Measurements from ENCODE around the gene FAM163A.
"Not testable (repeated sequence)": the region's sequence is repeated elsewhere in the genome, so short reads cannot be mapped to it uniquely, and the experiment has no call there.

Gene FAM163A

GRCh38 chr1:179794669-179795068 lies 51.6 kb downstream of the FAM163A start:
- DNase-seq, result no peak

DNA sequence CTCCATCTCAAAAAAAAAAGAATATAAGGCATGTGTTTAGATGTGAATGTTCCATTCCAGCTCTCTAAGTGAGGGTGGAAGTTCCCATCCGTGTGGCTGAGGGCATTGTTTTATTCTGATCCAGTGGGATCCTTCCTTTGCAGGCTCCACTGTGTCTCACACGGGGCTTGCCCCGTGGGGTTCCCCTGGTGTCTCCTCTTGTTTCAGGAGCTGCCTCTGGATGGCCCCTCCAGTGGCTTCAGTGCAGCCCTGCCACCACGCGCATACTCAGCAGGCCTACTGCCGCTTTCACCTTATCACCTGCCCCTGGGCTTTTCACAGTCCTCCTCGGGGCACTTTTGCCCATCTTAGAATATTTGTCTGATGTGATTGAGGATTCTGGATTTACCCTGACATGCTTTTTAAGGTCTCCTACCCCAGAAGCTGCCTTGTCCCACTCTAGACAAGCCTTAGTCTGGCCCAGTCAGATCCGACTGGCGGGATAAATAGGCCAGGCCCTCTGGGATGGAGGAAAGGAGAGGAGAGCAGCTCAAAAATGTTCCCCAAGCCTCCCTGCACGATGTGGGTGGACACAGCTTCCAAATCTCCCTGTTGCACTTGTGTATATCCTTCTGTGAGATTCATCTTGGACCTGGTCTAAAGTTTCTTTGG lies 55.2 kb downstream of the FAM163A start:
- DNase-seq, result no peak

DNA sequence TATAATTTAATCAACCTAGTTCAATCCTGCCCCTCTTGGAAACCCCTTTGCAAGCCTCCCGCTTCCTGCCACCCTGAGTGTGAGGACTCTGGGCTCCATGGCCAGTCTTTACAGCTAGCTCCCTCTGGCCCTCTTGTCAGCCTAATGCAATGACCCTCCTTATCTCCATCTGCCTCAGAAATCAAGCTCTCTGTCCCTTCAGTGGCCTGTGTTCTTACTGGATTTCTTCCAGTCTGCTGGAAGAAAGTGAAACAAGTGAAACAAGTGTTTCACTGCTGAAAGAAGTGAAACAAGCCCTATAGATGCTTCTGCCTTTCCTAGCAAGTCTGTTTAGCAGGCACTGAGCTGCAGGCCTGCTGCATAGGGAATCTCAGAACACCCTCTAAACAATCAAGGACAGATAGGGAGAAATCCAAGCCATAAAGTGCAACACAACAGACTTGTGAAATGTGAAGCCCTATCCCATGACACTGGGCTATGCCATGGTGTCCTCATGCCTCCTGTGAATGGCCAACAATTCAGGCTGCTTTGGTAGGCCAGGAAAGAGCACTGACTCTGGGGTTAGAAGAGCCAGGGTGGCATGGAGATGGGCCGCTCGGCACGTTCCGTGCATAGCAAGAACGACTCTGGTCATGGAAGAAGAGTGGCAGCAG lies 55.9 kb downstream of the FAM163A start:
- DNase-seq, result no peak

DNA sequence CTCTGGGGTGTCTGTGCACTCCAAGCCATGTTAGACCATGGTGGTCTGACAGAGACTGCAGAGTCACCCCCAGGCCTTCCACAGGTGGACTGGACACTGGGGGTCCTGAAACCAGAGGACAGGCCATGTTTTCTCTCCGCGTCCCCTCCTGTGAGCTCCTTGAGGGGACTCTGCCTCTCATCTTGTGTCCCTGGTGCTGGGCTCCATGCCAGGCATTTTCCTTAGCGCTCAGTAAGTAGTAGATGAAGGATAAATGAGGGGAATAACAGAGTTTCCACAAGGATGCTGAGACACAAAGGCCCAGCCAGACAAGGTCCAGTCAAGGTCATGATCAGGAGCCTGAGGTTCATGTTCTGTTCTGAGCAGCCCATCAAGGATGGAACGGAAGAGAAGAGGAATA lies 57.4 kb downstream of the FAM163A start:
- DNase-seq, result no peak

DNA sequence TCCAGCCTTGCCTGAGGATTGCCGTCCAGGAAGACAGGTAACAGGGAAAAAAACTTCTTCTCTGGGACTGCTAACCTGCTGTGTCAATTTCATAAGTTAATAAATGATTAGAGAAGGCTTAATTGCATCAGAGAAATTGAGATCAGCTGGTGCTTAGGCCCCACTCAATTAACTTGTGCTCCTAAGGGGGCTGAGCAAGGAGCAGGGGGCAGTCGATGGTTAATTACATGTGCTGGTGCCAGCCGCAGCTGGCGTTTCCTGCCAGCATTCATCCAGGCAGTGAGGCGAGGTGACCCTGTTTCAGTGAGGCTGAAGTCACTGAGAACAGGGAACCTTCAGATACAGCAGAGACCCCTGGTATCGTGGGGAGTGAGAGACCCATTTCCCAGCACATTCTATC lies 60.0 kb downstream of the FAM163A start:
- no peak for DNase-seq

- no peak for DNase-seq
Observed at GRCh38 chr1:179803918-179804317, 60.8 kb downstream of the FAM163A start.

GRCh38 chr1:179804417-179804816 lies 61.3 kb downstream of the FAM163A start:
- DNase-seq, result not testable (repeated sequence)

- DNase-seq, result no peak
Observed at GRCh38 chr1:179805291-179806195, 62.5 kb downstream of the FAM163A start.

GRCh38 chr1:179806333-179806732 lies 63.2 kb downstream of the FAM163A start:
- no peak for DNase-seq

DNA sequence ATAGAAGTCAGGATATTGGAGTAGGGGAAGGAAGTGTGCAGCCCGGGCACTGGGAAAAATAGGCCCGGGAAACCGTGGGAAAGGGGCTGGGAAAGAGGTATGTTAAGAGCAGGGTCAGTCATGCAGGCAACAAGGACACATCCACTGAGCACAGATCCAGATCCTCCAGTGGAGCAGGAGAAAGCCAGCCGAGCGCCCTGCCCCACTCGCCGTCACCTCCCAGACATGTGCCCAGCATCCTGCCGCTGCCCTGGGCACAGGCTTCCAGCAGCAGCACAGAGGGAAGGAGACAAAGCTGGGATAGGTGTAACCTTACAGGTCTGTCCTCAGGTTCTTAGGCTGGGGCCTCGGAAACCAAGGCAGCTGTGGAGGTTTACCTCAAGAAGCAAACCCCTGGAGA lies 64.2 kb downstream of the FAM163A start:
- DNase-seq, result no peak

DNA sequence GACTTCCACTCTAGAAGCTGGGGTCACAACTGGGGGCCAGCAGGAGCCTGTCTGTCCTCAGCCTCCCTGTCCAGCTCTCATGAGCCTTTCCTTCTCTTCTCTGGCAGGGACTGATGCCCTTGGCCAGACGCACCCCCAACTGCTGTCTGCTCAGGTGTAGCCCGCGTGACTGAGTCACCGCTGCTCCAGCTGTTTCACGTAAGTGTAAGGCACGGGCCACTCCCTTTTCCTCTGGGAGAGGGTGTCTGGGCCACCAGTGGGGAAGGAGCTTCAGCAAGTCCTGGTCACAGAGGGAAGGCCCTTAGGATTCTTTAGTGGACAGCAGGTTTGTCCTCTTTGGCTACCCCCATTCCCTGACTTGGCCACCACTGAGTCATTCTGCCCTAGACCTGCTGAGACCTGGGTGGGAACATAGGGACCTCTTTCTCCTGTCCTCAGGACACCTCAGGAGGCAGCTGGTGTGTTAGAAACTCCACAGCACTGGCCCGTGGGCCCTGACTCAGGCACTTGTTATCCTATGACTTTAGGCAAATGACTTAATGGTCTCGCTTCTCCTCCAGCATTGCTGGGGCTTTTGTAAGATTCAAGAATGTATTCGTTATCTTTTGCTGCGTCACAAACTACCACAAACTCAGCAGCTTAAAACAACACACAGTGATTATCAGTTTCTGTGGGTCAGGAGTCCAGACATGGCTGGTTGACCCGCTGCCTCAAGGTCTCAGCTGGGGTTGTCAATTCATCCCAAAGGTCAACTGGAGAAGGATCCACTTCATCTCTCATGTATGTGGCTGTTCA lies 64.8 kb downstream of the FAM163A start:
- no peak for DNase-seq

DNA sequence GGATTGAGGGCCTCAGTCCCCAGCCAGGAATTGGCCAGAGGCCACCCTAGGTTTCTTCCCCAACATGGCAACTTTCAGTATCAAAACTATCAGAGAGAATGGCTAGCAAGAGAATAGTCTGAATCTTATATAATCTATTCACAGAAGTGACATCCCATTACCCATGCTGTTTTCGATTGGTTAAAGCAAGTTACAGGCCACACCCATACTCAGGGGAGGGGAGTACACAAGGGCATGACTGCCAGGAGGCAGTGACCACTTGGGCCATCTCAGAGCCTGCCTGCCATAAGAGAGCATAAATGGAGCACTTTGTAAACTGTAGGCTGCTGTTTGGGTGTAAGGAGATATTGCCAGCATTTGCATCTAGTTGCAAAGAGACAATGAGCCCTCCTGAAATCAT lies 65.4 kb downstream of the FAM163A start:
- no peak for DNase-seq

DNA sequence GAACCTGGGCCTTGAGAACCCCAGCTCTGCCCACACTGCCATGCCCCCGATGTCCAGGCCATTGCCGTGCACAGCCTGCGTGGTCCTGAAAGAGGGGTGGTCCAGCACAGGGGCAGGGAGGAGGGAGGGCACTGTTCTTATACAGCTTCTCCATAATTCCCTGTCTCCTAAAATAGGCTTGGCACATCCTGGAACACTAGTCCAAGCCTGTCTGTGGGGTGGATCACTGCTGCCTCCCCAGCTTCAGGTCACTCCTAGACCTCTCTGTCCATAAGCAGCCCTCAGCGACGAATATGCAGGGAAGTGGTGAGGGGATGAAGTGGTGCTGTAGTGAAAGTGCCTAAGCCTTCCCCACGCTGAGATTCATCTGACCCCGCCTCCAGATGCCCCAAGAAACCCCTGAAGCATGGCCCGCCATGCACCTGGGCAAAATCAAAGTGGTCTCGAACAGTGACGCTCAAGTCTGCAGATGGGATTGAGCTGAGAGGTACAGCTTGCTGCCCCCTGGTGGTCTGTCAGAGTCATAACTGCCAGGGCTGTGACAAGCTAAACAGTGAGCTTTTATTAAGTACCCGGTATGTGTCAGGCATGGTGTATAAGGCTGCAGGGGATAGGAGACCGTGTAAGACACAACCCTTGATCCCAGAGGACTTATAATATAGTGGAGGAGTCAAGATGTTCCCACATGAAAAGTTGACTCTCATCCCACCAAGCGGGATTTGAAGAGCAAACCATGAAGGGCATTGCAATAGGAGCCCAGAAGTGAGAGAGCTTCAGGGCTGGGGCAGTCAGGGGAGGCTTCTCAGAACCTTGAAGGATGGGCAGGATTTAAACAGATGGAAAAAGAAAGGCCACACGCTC lies 66.6 kb downstream of the FAM163A start:
- DNase-seq, result peak; percentile 27 to 53

DNA sequence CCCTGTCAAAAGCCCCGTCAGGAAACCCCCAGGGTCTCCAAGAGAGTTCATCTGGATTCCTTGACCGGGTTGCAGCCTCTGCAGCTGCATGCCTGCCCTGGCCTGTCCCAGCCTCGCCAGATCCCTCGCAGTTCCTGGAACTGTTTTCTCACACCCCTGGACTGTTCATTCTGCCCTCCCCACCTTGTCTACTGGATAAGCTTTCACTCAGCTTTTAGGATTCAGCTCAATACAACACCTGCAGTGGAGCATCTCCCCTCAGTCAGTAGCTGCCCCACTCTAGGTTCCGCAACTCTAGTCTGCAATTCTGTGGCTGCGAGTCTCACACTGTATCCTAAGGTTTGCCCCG lies 67.2 kb downstream of the FAM163A start:
- no peak for DNase-seq

DNA sequence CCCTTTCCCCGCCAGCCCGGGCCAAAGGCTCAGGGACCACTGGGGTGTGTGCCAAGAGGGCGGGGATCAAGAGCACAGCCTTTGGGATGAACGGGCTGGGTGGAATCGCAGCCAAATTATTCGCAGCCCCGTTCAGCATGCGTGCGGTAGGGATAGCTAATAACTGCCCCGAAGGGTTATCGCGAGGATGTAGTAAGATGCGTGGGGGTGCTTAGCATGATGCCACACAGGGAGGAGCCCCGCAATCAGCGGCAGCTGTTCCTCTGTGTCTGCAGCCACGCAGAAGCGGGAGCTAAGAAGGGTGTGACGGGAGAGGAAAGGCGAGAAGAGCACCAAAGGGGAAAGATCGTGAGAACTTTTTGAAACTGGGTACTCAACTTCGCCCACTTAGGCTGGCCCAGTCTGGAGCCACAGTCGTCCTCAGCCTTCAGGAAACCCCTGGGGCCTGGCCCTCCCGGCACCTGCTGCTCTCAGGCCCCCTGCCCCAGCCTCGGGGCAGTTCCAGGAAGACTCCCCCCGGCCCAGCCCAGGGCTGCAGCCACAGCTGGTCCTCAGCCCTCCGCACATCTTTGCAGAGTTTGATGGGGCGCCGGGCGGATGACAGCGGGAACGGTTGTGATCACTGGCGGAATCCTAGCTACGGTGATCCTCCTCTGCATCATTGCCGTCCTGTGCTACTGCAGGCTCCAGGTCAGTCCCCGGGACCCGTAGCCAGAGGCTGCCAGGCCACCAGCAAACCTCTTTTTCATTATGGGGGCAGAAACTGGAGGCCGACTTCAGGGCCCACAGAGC lies 69.6 kb downstream of the FAM163A start:
- no peak for DNase-seq

DNA sequence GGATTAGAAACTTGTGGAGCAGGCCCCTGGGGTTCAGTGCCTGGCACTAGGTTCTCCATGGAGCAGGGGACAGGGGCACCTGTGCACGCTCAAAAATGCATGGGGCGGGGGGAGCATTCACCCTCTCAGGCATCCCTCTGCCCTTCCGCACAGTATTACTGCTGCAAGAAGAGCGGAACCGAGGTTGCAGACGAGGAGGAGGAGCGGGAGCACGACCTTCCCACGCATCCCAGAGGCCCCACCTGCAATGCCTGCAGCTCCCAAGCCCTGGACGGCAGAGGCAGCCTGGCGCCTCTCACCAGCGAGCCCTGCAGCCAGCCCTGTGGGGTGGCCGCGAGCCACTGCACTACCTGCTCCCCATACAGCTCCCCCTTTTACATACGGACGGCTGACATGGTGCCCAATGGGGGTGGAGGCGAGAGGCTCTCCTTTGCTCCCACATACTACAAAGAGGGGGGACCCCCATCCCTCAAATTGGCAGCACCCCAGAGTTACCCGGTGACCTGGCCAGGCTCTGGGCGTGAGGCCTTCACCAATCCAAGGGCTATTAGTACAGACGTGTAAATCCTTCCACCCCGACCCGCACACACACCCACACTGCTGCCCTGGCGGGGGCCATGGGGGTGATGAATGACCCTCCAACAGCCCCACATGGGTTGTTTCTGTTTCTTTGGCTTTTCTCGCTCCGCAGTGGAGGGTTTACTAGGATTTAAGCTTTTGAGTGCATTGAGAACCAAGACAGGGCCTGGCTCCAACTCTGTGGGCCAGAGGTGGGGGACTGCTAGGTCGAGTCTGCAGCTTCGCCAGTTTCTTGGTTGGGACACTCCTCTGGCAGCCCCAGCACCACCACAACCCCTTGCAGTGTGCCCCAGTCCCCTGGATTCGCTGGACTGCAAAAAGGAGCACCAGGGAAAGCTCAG lies 70.8 kb downstream of the FAM163A start:
- DNase-seq, result no peak

GRCh38 chr1:179814546-179814838 lies 71.4 kb downstream of the FAM163A start:
- DNase-seq, result peak in 1 of 2 experiments; percentile 82

GRCh38 chr1:179815641-179816040 lies 72.5 kb downstream of the FAM163A start:
- DNase-seq, result no peak

DNA sequence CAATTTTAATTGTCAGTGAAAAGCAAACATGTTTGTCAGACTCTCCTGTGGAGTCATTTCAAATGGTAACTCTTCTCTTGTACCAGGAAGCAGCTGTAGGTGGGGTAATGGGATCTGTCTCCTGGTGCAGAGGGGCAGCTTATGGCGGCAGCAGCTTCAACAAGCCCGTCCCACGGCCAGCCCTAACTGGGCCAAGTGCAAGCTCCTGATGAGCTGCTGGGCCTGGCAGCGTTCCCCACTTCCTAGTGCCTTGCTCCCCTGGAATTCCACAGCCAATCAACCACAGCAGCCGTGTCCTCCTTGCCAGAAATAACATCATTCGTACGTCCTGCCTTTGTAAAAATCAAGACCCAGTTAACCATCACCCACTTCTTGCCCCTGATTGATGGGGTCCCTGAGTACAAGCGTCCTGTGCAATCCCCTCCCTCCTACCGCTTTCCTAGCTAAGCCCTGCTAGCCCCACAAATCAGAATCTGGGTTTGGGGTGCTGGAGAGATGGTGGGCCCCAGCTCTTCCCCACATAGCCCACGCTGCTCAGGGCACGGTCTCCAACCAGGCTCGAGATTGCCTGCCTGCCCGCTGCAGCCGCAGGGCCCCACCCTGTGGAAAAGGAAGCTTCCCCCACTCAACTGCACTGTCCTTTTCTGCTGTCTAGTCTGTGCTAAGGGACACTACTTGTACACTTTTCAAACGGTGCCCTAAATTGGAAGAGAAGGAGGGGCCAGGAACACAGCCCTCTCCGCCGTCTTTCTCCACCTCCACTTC lies 73.3 kb downstream of the FAM163A start:
- DNase-seq, result peak in 1 of 2 experiments; percentile 9

- DNase-seq, result no peak
Observed at GRCh38 chr1:179817056-179817455, 74.0 kb downstream of the FAM163A start.

Data from SHP77 (cell line).